Measurements from ENCODE around the gene COL4A4. TPM values are rescaled to one million over a fixed set of nuclear protein-coding genes. Genes with fewer than 3 reads are reported as not detected.
A peak's percentile ranks its signal among the peaks of the same experiment; 100 is the strongest.

COL4A4 gene
- total RNA-seq, 1 experiment from 2014 or later, result 3.1 TPM

DNA sequence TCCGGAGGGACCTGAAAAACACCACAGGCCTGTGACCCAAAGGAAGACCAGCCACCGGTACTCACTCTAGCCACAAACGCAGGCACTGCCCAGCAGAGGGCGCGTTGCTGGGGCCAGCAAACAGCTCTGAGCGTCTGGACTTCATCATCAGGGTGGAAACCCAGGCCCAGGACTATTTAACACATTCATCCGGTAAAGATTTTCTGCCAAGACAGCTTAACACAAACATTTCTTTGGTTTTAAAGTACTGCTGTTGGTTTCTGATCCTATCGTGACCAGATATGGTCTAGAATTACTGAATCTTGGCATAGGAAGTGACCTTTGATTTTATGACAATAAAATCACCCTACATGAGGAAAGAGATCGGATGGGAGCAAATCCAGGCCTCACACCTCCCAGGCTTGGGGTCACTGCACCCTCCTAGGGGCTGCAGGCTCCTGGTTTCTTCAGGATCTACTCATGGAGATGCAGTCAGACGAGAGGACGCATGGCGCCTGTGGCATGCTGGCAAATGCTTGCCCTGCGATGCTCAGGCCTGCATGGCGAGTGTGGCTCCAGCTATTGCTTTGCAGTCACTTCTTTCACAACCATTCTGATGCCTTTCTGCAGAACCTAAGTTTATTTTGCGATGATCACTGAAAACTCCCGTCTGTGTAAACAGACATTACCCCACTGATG lies 130.4 kb downstream of the COL4A4 start:
- peaks cover 10% of the 10 kb centered on the region for H3K9me3 Mint-ChIP-seq
- H3K27ac Mint-ChIP-seq, result no peak overlapping the region
- H3K4me3 Mint-ChIP-seq, result no peak overlapping the region
- peak; percentile 100 for ATAC-seq
- no peaks in the 10 kb centered on the region for H3K27me3 Mint-ChIP-seq (ENCODE audit: low read depth)
- peaks cover 4% of the 10 kb centered on the region; the same call in 1 of the 2 replicates for H3K4me1 Mint-ChIP-seq
- no peak for TF ChIP-seq SP1 (CRISPR knock-in tag; conservative IDR thresholded peaks at IDR 0.05)
- peak; percentile 66 for TF ChIP-seq HMGXB4 (CRISPR knock-in tag; IDR thresholded peaks at IDR 0.05)
- TF ChIP-seq CTCF (IDR thresholded peaks at IDR 0.05), result peak; percentile 62
- TF ChIP-seq SMAD3 (CRISPR knock-in tag; IDR thresholded peaks at IDR 0.05; ENCODE audit: borderline replicate concordance), result 0 out of 2 replicates have a peak, but pooled peaks have one; percentile 29
- peak; percentile 83 for DNase-seq (ENCODE audit: low spot score)
- POLR2A ChIA-PET, result no interaction called here
- CTCF ChIA-PET, result interaction anchor here (0.6 to 2.3 kb wide), 28 partner anchors 9 to 1368 kb away, joined by 3 to 11 read pairs (median 4); partner anchors contain the start of gene RHBDD1
- H3K36me3 Mint-ChIP-seq, result no peaks in the 10 kb centered on the region

GRCh38 chr2:227031379-227031778 lies 132.6 kb downstream of the COL4A4 start:
- peaks cover 7% of the 10 kb centered on the region for H3K9me3 Mint-ChIP-seq
- DNase-seq (ENCODE audit: low spot score) (no peak), ATAC-seq (no peak)
- POLR2A ChIA-PET, result no interaction called here
- H3K36me3 Mint-ChIP-seq, result no peaks in the 10 kb centered on the region
- no peak for TF ChIP-seq HMGA2 (CRISPR knock-in tag; IDR thresholded peaks at IDR 0.05)
- no peak for TF ChIP-seq ZNF396 (CRISPR knock-in tag; IDR thresholded peaks at IDR 0.05; ENCODE audit: borderline replicate concordance)
- no peak for TF ChIP-seq ELF4 (CRISPR knock-in tag; IDR thresholded peaks at IDR 0.05; ENCODE audit: low read depth)
- TF ChIP-seq E2F5 (CRISPR knock-in tag; IDR thresholded peaks at IDR 0.05), result no peak
- TF ChIP-seq, protein P1, sequence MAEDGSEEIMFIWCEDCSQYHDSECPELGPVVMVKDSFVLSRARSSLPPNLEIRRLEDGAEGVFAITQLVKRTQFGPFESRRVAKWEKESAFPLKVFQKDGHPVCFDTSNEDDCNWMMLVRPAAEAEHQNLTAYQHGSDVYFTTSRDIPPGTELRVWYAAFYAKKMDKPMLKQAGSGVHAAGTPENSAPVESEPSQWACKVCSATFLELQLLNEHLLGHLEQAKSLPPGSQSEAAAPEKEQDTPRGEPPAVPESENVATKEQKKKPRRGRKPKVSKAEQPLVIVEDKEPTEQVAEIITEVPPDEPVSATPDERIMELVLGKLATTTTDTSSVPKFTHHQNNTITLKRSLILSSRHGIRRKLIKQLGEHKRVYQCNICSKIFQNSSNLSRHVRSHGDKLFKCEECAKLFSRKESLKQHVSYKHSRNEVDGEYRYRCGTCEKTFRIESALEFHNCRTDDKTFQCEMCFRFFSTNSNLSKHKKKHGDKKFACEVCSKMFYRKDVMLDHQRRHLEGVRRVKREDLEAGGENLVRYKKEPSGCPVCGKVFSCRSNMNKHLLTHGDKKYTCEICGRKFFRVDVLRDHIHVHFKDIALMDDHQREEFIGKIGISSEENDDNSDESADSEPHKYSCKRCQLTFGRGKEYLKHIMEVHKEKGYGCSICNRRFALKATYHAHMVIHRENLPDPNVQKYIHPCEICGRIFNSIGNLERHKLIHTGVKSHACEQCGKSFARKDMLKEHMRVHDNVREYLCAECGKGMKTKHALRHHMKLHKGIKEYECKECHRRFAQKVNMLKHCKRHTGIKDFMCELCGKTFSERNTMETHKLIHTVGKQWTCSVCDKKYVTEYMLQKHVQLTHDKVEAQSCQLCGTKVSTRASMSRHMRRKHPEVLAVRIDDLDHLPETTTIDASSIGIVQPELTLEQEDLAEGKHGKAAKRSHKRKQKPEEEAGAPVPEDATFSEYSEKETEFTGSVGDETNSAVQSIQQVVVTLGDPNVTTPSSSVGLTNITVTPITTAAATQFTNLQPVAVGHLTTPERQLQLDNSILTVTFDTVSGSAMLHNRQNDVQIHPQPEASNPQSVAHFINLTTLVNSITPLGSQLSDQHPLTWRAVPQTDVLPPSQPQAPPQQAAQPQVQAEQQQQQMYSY (CRISPR knock-in tag; IDR thresholded peaks at IDR 0.05), result no peak
- TF ChIP-seq SMAD3 (CRISPR knock-in tag; IDR thresholded peaks at IDR 0.05; ENCODE audit: borderline replicate concordance), result no peak
- TF ChIP-seq, protein P2, sequence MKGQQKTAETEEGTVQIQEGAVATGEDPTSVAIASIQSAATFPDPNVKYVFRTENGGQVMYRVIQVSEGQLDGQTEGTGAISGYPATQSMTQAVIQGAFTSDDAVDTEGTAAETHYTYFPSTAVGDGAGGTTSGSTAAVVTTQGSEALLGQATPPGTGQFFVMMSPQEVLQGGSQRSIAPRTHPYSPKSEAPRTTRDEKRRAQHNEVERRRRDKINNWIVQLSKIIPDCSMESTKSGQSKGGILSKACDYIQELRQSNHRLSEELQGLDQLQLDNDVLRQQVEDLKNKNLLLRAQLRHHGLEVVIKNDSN (CRISPR knock-in tag; IDR thresholded peaks at IDR 0.05), result no peak
- TF ChIP-seq TP53 (CRISPR knock-in tag; IDR thresholded peaks at IDR 0.05), result no peak
- TF ChIP-seq, protein P3, sequence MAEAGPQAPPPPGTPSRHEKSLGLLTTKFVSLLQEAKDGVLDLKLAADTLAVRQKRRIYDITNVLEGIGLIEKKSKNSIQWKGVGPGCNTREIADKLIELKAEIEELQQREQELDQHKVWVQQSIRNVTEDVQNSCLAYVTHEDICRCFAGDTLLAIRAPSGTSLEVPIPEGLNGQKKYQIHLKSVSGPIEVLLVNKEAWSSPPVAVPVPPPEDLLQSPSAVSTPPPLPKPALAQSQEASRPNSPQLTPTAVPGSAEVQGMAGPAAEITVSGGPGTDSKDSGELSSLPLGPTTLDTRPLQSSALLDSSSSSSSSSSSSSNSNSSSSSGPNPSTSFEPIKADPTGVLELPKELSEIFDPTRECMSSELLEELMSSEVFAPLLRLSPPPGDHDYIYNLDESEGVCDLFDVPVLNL (CRISPR knock-in tag; IDR thresholded peaks at IDR 0.05; ENCODE audit: borderline replicate concordance, low read depth), result no peak
- TF ChIP-seq ZNF232 (CRISPR knock-in tag; IDR thresholded peaks at IDR 0.05), result no peak
- no peak for TF ChIP-seq NFE2L1 (CRISPR knock-in tag; IDR thresholded peaks at IDR 0.05)
- TF ChIP-seq CTCF (IDR thresholded peaks at IDR 0.05), result no peak
- TF ChIP-seq JAZF1 (CRISPR knock-in tag; IDR thresholded peaks at IDR 0.05), result no peak
- no peak for TF ChIP-seq ETV6 (CRISPR knock-in tag; IDR thresholded peaks at IDR 0.05)
- no peak for TF ChIP-seq MXD4 (CRISPR knock-in tag; IDR thresholded peaks at IDR 0.05; ENCODE audit: borderline replicate concordance)
- TF ChIP-seq TCF7 (CRISPR knock-in tag; IDR thresholded peaks at IDR 0.05; ENCODE audit: low read depth), result no peak
- no peak for TF ChIP-seq NR3C1 (CRISPR knock-in tag; conservative IDR thresholded peaks at IDR 0.05; ENCODE audit: low read depth)
- H3K4me3 Mint-ChIP-seq, result no peak overlapping the region
- CTCF ChIA-PET, result no interaction called here
- H3K27ac Mint-ChIP-seq, result no peak overlapping the region
- H3K27me3 Mint-ChIP-seq (ENCODE audit: low read depth), result no peaks in the 10 kb centered on the region
- H3K4me1 Mint-ChIP-seq, result peaks cover 4% of the 10 kb centered on the region; the same call in 1 of the 2 replicates

All from WTC11 (cell line).